ENCODE data around the gene GRID2. TPM values are rescaled to one million over a fixed set of nuclear protein-coding genes. Genes with fewer than 3 reads are reported as not detected.

Gene GRID2
- total and polyA plus RNA-seq, 9 of the 15 experiments (the other 6 are each of a cell fraction or from before 2014, with no cell fraction given) = 0.04 TPM; not detected in 7

DNA sequence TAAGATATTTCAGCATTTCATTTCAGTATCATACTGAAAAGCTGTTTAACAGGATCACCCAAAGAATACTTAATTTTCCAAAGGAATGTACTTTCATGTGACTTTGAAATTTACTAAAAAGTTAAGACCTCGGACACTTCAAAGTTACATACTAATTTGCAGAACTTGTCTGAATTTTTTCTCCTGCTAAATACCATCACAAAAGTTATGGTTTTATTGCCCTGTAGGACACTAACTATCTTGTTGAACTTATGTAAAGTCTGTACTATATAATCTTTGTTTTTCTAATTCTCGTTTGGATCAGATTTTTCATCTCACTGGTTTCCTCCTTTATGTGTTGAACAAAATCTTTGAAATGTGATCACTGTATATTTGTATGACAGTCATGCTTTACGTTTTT lies 37.2 kb upstream of the GRID2 start:
- BruUV-seq (replicated peaks) = no TSS peak
- Histone ChIP-seq H3K4me2 (ENCODE audit: insufficient read depth, low read length) (no peak overlapping the region), H3K9me1 (ENCODE audit: control insufficient read depth, insufficient read depth, low read length) (no peaks in the 10 kb centered on the region), H3K36me3 (ENCODE audit: control insufficient read depth, insufficient read depth, low read length) (no peaks in the 10 kb centered on the region), H3K27me3 (ENCODE audit: control insufficient read depth in 2 of 2, insufficient read depth in 2 of 2, low read length in 2 of 2) (no peaks in the 10 kb centered on the region), H3K4me1 (replicated peaks in 1 of 2; ENCODE audit: control insufficient read depth in 2 of 2, insufficient read depth in 2 of 2, low read length in 2 of 2) (no peaks in the 10 kb centered on the region), H3K4me3 (no peak overlapping the region), H4K20me1 (replicated peaks; ENCODE audit: control insufficient read depth, insufficient read depth, low read length) (no peaks in the 10 kb centered on the region), H3K9me3 (replicated peaks; ENCODE audit: control insufficient read depth, insufficient read depth, low read depth, low read length) (no peaks in the 10 kb centered on the region), H3K27ac (ENCODE audit: extremely low read depth, low read depth, low read length) (no peak overlapping the region), H3K9ac (ENCODE audit: insufficient read depth in 1 of 2, low read depth in 2 of 2, low read length in 2 of 2) (no peak overlapping the region), H2AFZ (ENCODE audit: low read depth, low read length) (no peak overlapping the region), H3K79me2 (ENCODE audit: control insufficient read depth, insufficient read depth, low read length) (no peaks in the 10 kb centered on the region)
- DNase-seq (ENCODE audit: extremely low read depth in 1 of 4, low spot score in 3 of 4) (no peak), FAIRE-seq (no peak), ATAC-seq (no peak)
- WGBS (ENCODE audit: insufficient coverage, low coverage, missing lambda C conversion rate) = 0% methylated on average over 3 of the region's 3 CpGs
- in situ Hi-C loops (cut with MboI) (no loop called here), intact Hi-C loops (cut with micrococcal nuclease) (no loop called here)
- POLR2A ChIA-PET = no interaction called here
- CTCF ChIA-PET (ENCODE audit: low intra/inter-chr PET ratio) = no interaction called here
- TF ChIP-seq SP1 (CRISPR knock-in tag; IDR thresholded peaks at IDR 0.05) (no peak), HES1 (IDR thresholded peaks at IDR 0.05; ENCODE audit: low read depth) (no peak), RBM34 (IDR thresholded peaks at IDR 0.05; ENCODE audit: borderline replicate concordance, insufficient read depth, low read length) (no peak), ZNF282 (CRISPR knock-in tag; IDR thresholded peaks at IDR 0.05) (no peak), HNRNPUL1 (IDR thresholded peaks at IDR 0.05; ENCODE audit: low read length) (no peak)
- TF ChIP-seq, protein P1, sequence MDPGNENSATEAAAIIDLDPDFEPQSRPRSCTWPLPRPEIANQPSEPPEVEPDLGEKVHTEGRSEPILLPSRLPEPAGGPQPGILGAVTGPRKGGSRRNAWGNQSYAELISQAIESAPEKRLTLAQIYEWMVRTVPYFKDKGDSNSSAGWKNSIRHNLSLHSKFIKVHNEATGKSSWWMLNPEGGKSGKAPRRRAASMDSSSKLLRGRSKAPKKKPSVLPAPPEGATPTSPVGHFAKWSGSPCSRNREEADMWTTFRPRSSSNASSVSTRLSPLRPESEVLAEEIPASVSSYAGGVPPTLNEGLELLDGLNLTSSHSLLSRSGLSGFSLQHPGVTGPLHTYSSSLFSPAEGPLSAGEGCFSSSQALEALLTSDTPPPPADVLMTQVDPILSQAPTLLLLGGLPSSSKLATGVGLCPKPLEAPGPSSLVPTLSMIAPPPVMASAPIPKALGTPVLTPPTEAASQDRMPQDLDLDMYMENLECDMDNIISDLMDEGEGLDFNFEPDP (CRISPR knock-in tag; IDR thresholded peaks at IDR 0.05) = no peak
